Ectodermal cell (in vitro differentiated cells): ENCODE measurements around the gene LRRC45.

ENCODE experiments used
- H3K27ac ChIP-seq: 2 replicates; pipeline ENCODE4 v1.7.0; 2013; ENCODE audit warnings: mild to moderate bottlenecking, low read depth, low read length; ENCODE audit not compliant: insufficient read depth, poor library complexity, severe bottlenecking
- H3K27me3 ChIP-seq: 2 replicates; pipeline ENCODE4 v1.7.0; 2013; ENCODE audit warnings: mild to moderate bottlenecking, low read length; ENCODE audit not compliant: insufficient read depth, control insufficient read depth, poor library complexity, severe bottlenecking
- H3K36me3 ChIP-seq: one replicate; pipeline ENCODE4 v1.7.0; 2013; ENCODE audit warnings: low read length; ENCODE audit not compliant: control insufficient read depth, insufficient read depth
- H3K4me1 ChIP-seq: one replicate; pipeline ENCODE4 v1.7.0; 2013; ENCODE audit warnings: low read length; ENCODE audit not compliant: control insufficient read depth, insufficient read depth
- H3K4me3 ChIP-seq: 2 replicates; pipeline ENCODE4 v1.7.0; 2013; ENCODE audit warnings: low read depth, low read length, control low read depth; ENCODE audit not compliant: insufficient read depth
- H3K9me3 ChIP-seq: 2 replicates; pipeline ENCODE4 v1.7.0; 2013; ENCODE audit warnings: mild to moderate bottlenecking, low read length, moderate library complexity; ENCODE audit not compliant: control insufficient read depth
- WGBS, 2 experiments: methylation state at CpG; one replicate each; pipeline ENCODE4 v1.1.7; 2013; ENCODE audit warnings: missing lambda C conversion rate in 2 of 2; 5-methylcytosine and 5-hydroxymethylcytosine counted together

The LRRC45 gene

DNA sequence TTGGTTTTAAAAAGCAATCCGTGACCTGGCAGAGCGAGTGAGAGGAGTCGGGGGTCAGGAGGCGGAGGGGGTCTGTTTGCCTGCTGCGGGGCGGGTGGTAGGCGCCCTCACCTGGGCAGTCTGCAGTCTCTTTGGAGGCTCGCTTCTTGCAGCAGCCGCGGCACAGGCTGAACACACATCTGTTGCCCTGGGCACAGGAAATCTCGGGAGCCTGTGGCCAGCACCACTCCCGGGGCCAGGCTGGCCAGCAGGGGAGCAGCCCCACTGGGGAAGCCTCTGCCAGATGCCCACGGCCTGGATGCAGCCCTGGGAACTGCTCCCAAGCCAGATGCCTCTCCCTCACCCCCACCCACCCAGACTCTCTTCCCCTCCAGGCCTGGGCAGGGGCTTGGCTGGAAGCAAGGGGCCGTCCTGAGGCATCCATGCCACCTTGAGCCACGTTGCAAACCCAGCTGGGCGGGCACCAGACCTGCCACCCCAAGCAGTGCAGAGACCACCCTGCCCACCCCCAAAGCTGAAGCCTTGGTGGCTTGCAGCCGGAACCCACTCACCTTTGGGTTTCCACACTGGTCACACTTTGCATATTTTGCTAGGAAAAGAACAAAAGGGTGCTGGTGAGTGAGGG lies 35.2 kb downstream of the LRRC45 start:
- H3K4me1 ChIP-seq, result no peaks in the 10 kb centered on the region
- H3K27me3 ChIP-seq, result no peaks in the 10 kb centered on the region
- no peaks in the 10 kb centered on the region for H3K9me3 ChIP-seq
- 91 to 93% methylated on average over 17 of the region's 17 CpGs for WGBS, 2 experiments
- H3K27ac ChIP-seq, result no peak overlapping the region
- H3K4me3 ChIP-seq, result no peak overlapping the region
- H3K36me3 ChIP-seq, result peaks cover 50% of the 10 kb centered on the region

DNA sequence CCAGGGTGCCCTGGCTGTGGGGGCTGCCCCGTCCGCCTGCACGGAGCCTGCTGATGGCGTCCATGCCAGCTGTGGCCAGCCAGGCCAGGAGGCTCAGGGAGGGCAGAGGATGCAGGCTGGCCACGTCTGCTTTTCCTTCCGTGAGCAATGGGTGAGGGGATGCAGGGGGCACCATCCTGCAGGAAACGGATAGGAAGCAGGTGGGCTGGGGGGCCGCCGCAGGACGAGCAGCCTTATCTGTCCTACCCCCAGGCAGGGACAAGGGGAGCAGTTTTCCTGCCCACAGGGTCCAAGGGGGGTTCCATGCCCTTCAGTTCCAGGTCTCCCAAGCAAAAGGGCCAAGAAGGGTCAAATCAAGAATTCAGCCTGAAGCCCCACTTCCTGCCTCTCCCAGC lies 35.7 kb downstream of the LRRC45 start:
- peaks cover 46% of the 10 kb centered on the region for H3K36me3 ChIP-seq
- H3K4me1 ChIP-seq, result no peaks in the 10 kb centered on the region
- H3K27me3 ChIP-seq, result no peaks in the 10 kb centered on the region
- no peak overlapping the region for H3K27ac ChIP-seq
- no peak overlapping the region for H3K4me3 ChIP-seq
- H3K9me3 ChIP-seq, result no peaks in the 10 kb centered on the region
- WGBS, 2 experiments, result 95% methylated on average over 10 of the region's 10 CpGs

DNA sequence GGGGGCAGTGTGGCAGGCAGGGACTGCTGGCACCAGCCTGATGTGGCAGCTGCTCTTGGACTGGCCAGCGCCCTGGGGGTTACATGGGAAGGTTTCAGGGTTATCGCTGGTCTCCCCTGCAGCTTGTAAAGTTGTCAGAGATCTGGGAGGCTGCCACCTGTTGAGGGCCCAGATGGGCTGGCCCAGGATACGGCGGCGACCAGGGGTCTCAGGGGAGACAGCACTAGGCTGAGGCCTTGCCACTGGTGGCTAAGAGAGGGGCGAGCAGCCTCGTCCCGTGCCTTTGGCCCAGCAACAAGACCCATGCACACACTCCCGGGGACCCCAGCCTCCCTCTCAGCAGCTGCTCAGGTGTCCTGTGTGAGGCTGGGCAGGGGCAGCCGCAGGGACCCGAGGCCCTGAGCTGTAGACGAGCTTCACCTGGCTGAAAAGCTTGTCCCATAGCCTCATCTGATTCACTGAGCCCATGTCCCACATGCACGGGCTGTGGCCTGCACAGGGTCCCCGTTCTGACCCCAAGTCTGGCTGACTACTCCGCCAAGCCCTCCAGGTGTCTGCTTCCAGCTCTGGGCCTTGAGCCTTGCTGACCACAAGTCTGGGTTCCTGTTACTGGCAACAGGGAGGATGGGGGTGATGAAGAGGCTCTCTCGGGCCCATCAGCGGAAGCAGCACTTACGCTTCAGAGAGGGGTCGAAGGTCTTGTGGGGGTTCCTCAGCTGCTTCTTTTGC lies 36.3 kb downstream of the LRRC45 start:
- Histone ChIP-seq H3K27ac (no peak overlapping the region), H3K36me3 (peaks cover 40% of the 10 kb centered on the region), H3K4me3 (no peak overlapping the region), H3K27me3 (no peaks in the 10 kb centered on the region), H3K9me3 (no peaks in the 10 kb centered on the region), H3K4me1 (no peaks in the 10 kb centered on the region)
- 93 to 94% methylated on average over 19 of the region's 19 CpGs for WGBS, 2 experiments

DNA sequence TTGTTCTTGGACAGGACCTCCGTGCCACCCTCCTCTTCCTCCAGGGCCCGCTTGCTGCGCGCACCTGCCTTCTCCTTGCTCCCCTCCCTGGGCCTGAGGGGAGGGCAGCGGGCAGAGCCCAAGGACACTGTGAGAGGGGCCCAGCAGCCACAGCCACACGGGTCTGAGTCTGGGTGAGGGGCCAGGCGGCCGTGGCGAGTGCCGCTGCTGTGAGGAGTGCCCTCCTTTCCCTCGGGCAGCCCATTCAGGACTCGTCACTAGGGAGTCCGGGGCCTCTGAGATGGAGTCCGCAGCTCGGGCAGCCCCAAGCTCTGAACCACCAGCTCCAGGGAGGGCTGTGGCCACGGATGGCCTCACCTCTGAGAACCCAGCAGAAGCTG lies 36.9 kb downstream of the LRRC45 start:
- Histone ChIP-seq H3K36me3 (peaks cover 34% of the 10 kb centered on the region), H3K27ac (no peak overlapping the region), H3K9me3 (no peaks in the 10 kb centered on the region), H3K27me3 (no peaks in the 10 kb centered on the region), H3K4me1 (peaks cover 5% of the 10 kb centered on the region), H3K4me3 (no peak overlapping the region)
- WGBS, 2 experiments, result 94% methylated on average over 16 of the region's 16 CpGs

DNA sequence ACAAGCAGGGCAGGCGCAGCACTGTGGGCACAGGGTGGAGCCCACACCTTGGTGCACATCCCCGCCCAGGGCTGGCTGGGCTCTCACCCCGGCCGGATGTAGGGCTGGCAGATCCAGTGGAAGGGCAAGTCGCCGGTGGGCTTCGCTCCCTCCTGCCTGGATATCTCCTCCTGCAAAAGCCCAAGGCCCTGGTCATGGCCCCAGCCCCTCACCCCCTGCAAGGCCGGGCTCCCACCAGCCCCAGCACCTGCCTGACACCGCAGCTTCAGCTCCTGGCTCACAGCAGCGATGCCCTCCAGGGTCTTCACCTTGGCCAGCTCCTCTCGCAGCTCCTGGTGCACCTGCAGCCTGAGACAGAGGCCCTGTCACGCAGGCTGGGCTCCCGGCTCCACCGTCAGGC lies 37.5 kb downstream of the LRRC45 start:
- H3K9me3 ChIP-seq, result no peaks in the 10 kb centered on the region
- H3K27ac ChIP-seq, result no peak overlapping the region
- peaks cover 5% of the 10 kb centered on the region for H3K4me1 ChIP-seq
- 91 to 93% methylated on average over 14 of the region's 14 CpGs for WGBS, 2 experiments
- no peak overlapping the region for H3K4me3 ChIP-seq
- no peaks in the 10 kb centered on the region for H3K27me3 ChIP-seq
- H3K36me3 ChIP-seq, result peaks cover 30% of the 10 kb centered on the region

DNA sequence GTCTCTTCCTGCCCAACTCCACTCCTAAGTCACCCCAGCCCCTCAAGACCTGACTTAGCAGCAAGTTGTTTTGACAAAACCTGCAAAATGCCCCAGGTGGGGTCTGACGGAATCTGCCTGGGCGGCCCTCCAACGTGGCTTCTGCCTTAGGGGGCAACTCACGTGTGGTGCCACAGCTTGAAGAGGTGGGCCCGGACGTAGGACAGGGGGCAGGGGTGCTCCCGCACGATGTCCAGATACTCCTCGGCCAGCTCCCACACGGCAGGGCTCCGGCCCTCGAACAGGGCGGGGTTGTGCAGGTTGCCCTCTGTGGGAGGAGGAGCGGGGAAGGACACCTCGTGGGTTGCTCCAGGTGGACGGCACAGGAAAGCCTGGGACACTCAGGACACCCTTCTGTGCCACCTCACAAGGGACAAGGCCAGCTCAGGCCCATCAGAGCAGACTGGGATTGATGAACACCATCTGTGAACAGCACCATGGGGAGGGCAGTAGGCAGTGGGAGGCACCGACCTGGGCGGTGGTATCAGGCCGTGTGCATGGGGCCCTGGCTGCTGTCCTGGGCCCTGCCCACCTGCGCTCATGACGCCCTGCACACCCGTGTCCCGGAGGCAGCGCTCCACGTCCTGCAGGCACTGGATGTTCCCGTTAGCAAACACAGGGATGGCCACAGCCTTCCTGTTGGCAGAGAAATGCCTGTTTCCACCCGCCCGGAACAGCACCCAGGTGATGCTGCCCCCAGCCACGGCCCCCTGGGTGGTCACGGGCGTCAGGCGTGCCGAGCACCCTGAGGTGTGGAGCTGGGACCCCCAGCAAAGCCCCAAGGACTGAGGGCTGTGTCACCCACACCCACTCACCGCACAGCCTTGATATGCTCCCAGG lies 38.2 kb downstream of the LRRC45 start:
- H3K9me3 ChIP-seq, result no peaks in the 10 kb centered on the region
- no peaks in the 10 kb centered on the region for H3K27me3 ChIP-seq
- H3K4me1 ChIP-seq, result peaks cover 5% of the 10 kb centered on the region
- H3K36me3 ChIP-seq, result peaks cover 23% of the 10 kb centered on the region
- no peak overlapping the region for H3K27ac ChIP-seq
- no peak overlapping the region for H3K4me3 ChIP-seq
- 95% methylated on average over 34 of the region's 34 CpGs for WGBS, 2 experiments

DNA sequence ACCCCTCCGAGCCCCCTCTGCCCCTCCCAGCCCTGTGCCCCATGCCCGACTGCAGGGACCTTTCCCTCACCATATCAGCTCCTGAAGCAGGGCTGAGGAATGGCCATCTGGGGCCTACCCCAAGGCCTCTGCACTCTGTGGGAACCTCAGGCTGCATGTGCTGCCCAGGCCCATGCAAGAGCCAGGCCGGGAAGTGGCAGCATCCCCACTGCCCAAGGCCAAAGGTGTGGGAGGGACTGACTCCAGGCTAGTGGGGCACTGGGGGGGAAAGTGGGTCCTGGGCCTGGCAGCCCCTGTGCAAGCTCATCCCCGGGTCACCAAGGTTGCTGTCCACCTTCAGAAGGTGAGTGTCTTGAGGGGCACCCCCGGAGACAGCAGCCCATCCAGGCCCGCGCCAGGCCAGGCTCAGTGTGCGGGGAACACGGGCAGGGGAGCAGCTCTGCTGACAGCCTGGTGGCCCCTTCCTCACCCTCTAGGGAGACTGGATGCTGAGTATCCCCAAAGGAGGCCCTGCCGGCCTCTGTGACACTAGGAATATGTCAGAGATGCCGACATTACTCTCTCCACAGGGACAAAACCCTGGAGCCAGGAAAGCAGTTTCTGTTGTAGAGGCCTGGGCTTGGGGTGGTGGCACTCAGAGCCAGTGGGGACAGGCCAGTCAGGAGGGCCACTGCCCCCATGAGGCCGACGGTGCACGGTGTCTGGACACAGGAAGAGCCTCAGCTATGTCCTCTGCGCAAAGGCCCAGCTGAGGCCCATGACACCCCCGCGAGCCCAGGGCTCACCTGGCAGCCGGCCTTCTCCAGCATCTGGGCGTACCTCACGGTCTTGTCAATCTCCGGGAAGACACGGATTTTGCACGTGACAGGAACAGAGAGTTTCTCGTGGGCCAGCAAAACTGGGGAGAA lies 39.2 kb downstream of the LRRC45 start:
- H3K4me3 ChIP-seq, result no peak overlapping the region
- no peaks in the 10 kb centered on the region for H3K27me3 ChIP-seq
- peaks cover 5% of the 10 kb centered on the region for H3K4me1 ChIP-seq
- 94% methylated on average over 24 of the region's 24 CpGs for WGBS, 2 experiments
- H3K36me3 ChIP-seq, result peaks cover 13% of the 10 kb centered on the region
- no peaks in the 10 kb centered on the region for H3K9me3 ChIP-seq
- H3K27ac ChIP-seq, result no peak overlapping the region

DNA sequence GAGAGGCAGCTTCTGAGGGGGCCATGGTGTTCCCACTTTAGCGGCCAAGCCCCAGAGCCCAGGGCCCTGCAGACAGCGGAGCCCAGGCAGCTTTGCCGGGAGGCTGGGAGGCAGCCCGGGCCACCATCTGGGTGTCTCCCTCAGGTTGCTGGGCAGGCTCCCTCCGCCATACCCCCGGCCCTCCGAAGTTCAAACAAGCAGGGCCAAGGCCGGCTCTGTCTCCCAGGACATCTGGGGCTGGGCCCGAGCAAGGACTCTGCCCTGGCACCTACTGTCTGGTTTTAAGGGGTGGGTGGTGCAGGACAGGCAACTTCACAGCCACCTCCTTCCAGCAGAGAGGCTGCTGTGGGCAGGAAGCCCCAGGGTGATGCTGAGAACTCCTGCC lies 39.9 kb downstream of the LRRC45 start:
- H3K4me1 ChIP-seq, result peaks cover 5% of the 10 kb centered on the region
- no peaks in the 10 kb centered on the region for H3K27me3 ChIP-seq
- H3K36me3 ChIP-seq, result peaks cover 7% of the 10 kb centered on the region
- no peak overlapping the region for H3K27ac ChIP-seq
- WGBS, 2 experiments, result 95 to 96% methylated on average over 9 of the region's 9 CpGs
- no peak overlapping the region for H3K4me3 ChIP-seq
- no peaks in the 10 kb centered on the region for H3K9me3 ChIP-seq

DNA sequence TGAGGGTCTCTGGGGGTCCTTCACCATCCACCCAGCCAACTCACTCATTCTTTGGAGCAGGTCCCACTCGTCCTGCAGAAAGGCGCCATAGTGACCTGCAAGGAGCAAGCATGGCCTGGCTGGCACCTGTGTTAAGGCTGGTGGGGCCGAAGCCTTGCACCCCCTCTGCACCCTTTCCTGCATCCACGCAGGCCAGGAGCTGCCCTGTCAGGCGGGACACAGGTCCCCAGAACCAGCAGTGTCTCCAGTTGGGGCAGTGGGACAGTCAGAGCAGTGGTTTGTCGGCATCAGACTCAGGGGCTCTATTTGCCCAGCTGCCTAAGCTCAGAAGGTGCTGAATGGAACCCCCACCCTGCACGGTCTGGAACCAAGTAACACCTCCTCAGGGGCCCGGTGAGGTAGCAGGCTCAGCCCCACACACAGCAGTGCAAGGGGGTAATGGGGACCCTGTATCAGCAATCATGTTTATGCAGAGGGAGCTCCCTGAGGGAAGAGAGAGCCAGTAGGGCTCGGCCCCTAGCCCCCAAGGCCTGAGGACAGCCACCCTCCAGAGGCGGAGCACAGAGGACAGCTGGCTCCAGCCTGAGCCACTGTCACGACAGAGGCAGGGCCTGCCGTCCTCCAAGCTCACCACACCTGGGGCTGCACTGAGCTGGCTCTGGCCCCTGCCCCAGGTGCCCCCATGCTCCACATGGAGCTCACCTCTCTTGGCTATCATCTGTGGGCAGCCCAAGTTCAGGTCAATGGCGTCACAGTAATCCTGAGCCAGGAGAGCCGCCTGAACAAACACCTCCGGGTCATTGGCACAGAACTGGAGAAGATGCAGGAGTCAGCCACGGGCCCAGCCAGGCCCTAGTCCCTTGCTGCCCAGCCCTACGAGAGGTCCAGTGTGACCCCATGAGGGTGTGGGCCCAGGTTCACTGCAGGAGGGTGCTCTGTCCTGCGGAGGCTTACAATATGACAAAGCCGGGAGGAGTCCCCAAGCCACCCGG lies 40.6 kb downstream of the LRRC45 start:
- WGBS, 2 experiments, result 92% methylated on average over 20 of the region's 20 CpGs
- Histone ChIP-seq H3K4me3 (no peak overlapping the region), H3K9me3 (no peaks in the 10 kb centered on the region), H3K27me3 (no peaks in the 10 kb centered on the region), H3K4me1 (peaks cover 5% of the 10 kb centered on the region), H3K36me3 (peaks cover 6% of the 10 kb centered on the region), H3K27ac (no peak overlapping the region)
